ENCODE measurements around the gene FIGNL1.

- TF ChIP-seq, protein P1, sequence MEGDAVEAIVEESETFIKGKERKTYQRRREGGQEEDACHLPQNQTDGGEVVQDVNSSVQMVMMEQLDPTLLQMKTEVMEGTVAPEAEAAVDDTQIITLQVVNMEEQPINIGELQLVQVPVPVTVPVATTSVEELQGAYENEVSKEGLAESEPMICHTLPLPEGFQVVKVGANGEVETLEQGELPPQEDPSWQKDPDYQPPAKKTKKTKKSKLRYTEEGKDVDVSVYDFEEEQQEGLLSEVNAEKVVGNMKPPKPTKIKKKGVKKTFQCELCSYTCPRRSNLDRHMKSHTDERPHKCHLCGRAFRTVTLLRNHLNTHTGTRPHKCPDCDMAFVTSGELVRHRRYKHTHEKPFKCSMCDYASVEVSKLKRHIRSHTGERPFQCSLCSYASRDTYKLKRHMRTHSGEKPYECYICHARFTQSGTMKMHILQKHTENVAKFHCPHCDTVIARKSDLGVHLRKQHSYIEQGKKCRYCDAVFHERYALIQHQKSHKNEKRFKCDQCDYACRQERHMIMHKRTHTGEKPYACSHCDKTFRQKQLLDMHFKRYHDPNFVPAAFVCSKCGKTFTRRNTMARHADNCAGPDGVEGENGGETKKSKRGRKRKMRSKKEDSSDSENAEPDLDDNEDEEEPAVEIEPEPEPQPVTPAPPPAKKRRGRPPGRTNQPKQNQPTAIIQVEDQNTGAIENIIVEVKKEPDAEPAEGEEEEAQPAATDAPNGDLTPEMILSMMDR (IDR thresholded peaks at IDR 0.05 in 2 of 3, conservative IDR thresholded peaks at IDR 0.05 in 1 of 3; ENCODE audit: control insufficient read depth in 2 of 3, extremely low read depth in 1 of 3, insufficient read depth in 1 of 3, low read depth in 3 of 3, low read length in 3 of 3), result no peak
- TF ChIP-seq CEBPB (IDR thresholded peaks at IDR 0.05; ENCODE audit: borderline replicate concordance in 1 of 2, low read depth in 2 of 2, low read length in 2 of 2) (no peak), KAT2A (conservative IDR thresholded peaks at IDR 0.05; ENCODE audit: control insufficient read depth, low read depth, low read length) (no peak), NR2F1 (conservative IDR thresholded peaks at IDR 0.05) (no peak), BHLHE40 (IDR thresholded peaks at IDR 0.05; ENCODE audit: borderline replicate concordance in 1 of 2, low read depth in 2 of 2, low read length in 1 of 2) (no peak), EZH2 (IDR thresholded peaks at IDR 0.05; ENCODE audit: borderline replicate concordance, control insufficient read depth, low read depth, low read length) (no peak), JUND (IDR thresholded peaks at IDR 0.05; ENCODE audit: low read depth, low read length) (no peak)
- TF ChIP-seq, protein P2, sequence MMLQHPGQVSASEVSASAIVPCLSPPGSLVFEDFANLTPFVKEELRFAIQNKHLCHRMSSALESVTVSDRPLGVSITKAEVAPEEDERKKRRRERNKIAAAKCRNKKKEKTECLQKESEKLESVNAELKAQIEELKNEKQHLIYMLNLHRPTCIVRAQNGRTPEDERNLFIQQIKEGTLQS (IDR thresholded peaks at IDR 0.05; ENCODE audit: borderline replicate concordance, extremely low read depth, low read depth, low read length), result no peak
Observed at GRCh38 chr7:50481867-50482266, 31.7 kb upstream of the FIGNL1 start.
